Measurements from ENCODE around the gene ARID5A.

DNA sequence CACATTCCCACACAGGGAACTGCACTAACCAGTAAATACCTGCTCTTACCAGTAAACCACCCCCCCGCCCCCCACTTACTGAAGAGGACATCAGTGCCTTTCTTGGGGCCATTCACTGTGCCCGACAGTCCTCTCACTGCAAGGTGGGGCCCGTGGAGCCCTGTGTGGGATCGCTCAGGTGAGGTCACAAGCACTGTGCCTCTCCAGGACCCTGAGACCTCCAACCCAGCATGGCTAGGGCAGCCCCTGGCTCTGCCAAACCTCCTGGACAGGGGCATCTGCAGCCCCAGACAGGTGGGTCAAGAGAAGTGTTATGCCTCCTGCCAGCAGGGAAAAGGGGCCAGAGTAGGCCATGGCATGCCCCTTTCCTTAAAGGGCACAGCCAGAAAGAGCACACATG lies 24.7 kb upstream of the ARID5A start:
- TF ChIP-seq EZH2 (IDR thresholded peaks at IDR 0.05) (no peak), POLR2AphosphoS5 (IDR thresholded peaks at IDR 0.05; ENCODE audit: borderline replicate concordance, low read depth, low read length) (no peak)

Data from SK-N-MC (cell line).